GM12874 (cell line): ENCODE data around the gene ZDHHC11B.

Source experiments
- CTCF ChIP-seq: IDR thresholded peaks from 2 replicates; pipeline ENCODE4 v1.5.1; 2011; ENCODE audit warnings: low read depth, mild to moderate bottlenecking, control low read depth, low read length, moderate library complexity; ENCODE audit not compliant: insufficient read depth

The ZDHHC11B gene

GRCh38 chr5:683551-684481, 100.7 kb downstream of the ZDHHC11B start:
- TF ChIP-seq CTCF = no peak

- no peak for TF ChIP-seq CTCF
Measured at GRCh38 chr5:677131-678101, 107.1 kb downstream of the ZDHHC11B start.

- no peak for TF ChIP-seq CTCF
Measured at GRCh38 chr5:676699-677076, 107.8 kb downstream of the ZDHHC11B start.

GRCh38 chr5:675871-676698, 108.4 kb downstream of the ZDHHC11B start:
- TF ChIP-seq CTCF = no peak

- no peak for TF ChIP-seq CTCF
Measured at GRCh38 chr5:675111-675870, 109.2 kb downstream of the ZDHHC11B start.

- TF ChIP-seq CTCF = no peak
Measured at GRCh38 chr5:674630-675011, 109.9 kb downstream of the ZDHHC11B start.
